AG09309 (cell line): ENCODE data around the gene OR2AP1.
"Not testable (repeated sequence)": the region's sequence is repeated elsewhere in the genome, so short reads cannot be mapped to it uniquely, and the experiment has no call there.

ENCODE experiments used
- DNase-seq: peaks from one replicate; pipeline ENCODE4 v3.0.0-alpha.2; 2010; ENCODE audit warnings: low read depth
- H3K4me3 ChIP-seq: 2 replicates; pipeline ENCODE4 v1.5.1; 2011; ENCODE audit warnings: mild to moderate bottlenecking, low read depth, low read length, moderate library complexity; ENCODE audit not compliant: control insufficient read depth
- TF ChIP-seq, protein P1 (sequence below): IDR thresholded peaks from 2 replicates; pipeline ENCODE4 v1.5.1; 2011; ENCODE audit warnings: mild to moderate bottlenecking, low read depth, low read length, inconsistent platforms; ENCODE audit not compliant: insufficient read depth, control insufficient read depth; ENCODE audit errors: missing control alignments

Gene OR2AP1

GRCh38 chr12:55572168-55572567, at the start of gene OR2AP1:
TSS of gene OR2AP1 (plus strand) at chr12:55572468. CDS start at chr12:55574415, 1,947 bp downstream.
- TF ChIP-seq, protein P1, sequence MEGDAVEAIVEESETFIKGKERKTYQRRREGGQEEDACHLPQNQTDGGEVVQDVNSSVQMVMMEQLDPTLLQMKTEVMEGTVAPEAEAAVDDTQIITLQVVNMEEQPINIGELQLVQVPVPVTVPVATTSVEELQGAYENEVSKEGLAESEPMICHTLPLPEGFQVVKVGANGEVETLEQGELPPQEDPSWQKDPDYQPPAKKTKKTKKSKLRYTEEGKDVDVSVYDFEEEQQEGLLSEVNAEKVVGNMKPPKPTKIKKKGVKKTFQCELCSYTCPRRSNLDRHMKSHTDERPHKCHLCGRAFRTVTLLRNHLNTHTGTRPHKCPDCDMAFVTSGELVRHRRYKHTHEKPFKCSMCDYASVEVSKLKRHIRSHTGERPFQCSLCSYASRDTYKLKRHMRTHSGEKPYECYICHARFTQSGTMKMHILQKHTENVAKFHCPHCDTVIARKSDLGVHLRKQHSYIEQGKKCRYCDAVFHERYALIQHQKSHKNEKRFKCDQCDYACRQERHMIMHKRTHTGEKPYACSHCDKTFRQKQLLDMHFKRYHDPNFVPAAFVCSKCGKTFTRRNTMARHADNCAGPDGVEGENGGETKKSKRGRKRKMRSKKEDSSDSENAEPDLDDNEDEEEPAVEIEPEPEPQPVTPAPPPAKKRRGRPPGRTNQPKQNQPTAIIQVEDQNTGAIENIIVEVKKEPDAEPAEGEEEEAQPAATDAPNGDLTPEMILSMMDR, result no peak
- no peak for DNase-seq

GRCh38 chr12:55548235-55548634, 24.0 kb upstream of the OR2AP1 start:
- not testable (repeated sequence) for DNase-seq, H3K4me3 ChIP-seq

More at GRCh38 chr12:55572168-55572567, at the start of gene OR2AP1:
- H3K4me3 ChIP-seq, result no peak within 1 kb of the TSS

DNA sequence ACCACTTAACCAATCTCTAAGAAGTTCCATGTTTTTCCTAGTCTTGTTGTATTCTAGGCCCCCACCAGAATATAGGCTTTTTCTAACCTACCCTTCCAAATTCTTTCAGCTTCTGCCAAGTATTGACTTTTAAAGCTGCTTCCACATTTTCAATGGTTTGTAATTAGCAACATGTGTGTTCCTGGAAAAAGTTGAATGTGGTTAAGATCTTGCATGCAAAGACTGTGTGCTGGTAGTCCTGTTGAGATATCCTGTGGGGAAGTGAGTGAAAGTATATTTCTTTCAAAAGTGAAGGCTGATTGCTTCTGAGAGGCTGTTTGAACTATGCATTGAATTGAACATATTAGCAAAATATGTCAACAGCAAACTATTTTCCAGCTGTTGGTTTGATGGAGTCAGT, 23.5 kb upstream of the OR2AP1 start:
- TF ChIP-seq, protein P1, result no peak
- H3K4me3 ChIP-seq, result no peak overlapping the region
- DNase-seq, result no peak

GRCh38 chr12:55549302-55549701, 23.0 kb upstream of the OR2AP1 start, which contains the start of gene OR6C4:
TSS of gene OR6C4 (plus strand) at chr12:55549602. CDS start at chr12:55551227, 1,625 bp downstream.
- TF ChIP-seq, protein P1, result no peak
- DNase-seq, result no peak
- no peak within 1 kb of the TSS for H3K4me3 ChIP-seq

DNA sequence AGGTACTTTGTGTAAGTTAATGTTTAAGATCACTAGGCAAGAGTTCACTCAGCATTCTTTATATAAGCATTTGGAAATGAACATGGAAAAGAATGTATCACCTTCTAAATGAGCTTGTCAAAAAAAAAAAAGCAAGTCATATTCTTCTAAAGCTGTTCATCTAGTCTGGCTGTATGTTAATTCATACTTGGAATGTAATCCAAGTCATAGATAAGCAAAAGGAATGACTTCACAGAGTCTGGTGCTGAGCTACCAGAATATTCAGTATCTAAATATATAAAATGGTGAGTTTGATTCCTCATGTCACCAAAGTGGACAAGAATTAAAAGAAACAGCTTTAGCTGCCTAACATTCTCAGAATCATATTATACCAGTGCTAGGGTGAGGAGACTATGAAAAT, 18.0 kb upstream of the OR2AP1 start:
- TF ChIP-seq, protein P1, result no peak

DNA sequence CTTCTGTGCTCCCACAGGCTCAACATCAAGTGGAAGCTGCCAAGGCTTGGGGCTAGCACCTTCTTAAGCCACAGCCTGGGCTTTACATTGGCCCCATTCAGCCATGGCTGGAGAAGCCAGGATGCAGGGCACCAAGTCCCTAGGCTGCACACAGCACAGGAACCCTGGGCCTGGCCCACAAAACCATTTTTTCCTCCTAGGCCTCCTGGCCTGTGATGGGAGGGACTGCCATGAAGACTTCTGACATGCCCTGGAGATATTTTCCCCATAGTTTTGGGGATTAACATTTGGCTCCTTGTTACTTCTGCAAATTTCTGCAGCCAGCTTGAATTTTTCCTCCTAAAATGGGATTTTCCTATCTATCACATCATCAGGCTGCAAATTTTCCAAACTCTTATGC, 2.2 kb upstream of the OR2AP1 start:
- not testable (repeated sequence) for H3K4me3 ChIP-seq, DNase-seq

More for the DNA sequence above, 18.0 kb upstream of the OR2AP1 start:
- H3K4me3 ChIP-seq, result no peak overlapping the region
- no peak for DNase-seq

DNA sequence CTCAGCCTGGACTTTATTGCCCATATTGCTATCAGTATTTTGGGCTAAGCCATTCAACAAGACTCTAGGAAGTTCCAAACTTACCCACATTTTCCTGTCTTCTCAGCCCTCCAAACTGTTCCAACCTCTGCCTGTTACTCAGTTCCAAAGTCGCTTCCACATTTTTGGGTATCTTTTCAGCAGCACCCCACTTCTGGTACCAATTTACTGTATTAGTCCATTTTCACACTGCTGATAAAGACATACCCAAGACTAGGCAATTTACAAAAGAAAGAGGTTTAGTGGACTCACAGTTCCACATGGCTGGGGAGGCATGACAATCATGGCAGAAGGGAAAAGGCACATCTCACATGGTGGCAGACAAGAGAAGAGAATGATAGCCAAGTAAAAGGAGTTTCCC, 1.6 kb upstream of the OR2AP1 start:
- H3K4me3 ChIP-seq, DNase-seq: not testable (repeated sequence)

- no peak for DNase-seq
- no peak overlapping the region for H3K4me3 ChIP-seq
- TF ChIP-seq, protein P1, result no peak
Measured at GRCh38 chr12:55582066-55582465, 9.8 kb downstream of the OR2AP1 start.
